Measurements from ENCODE around the gene STATH.

- TF ChIP-seq CTCF (IDR thresholded peaks at IDR 0.05) (no peak), EP300 (IDR thresholded peaks at IDR 0.05) (no peak), POLR2A (IDR thresholded peaks at IDR 0.05) (no peak)
These were observed at the start of gene STATH for GRCh38 chr4:69995526-69996016.

Measured in ovary (tissue), 3 donors.